Thyroid gland (tissue), 4 donors: ENCODE results near the gene FMC1.

Source experiments
- POLR2A ChIP-seq, 2 donors: fragments of 450-650 bp; IDR thresholded peaks; one replicate each; pipeline ENCODE4 v1.6.1; 2017; ENCODE audit warnings: antibody characterized with exemption in 2 of 2, mild to moderate bottlenecking in 2 of 2, moderate library complexity in 1 of 2
- TF ChIP-seq, protein P1 (sequence below), 6 experiments: fragments of 200-600 bp in 3 of 6; fragments of 450-650 bp in 3 of 6; sonication (generic) in 3 of 6; IDR thresholded peaks; one replicate each; pipeline ENCODE4 v1.5.1; 2016 to 2019; ENCODE audit warnings: antibody characterized with exemption in 6 of 6, mild to moderate bottlenecking in 2 of 6, inconsistent platforms in 1 of 6, moderate library complexity in 1 of 6

- TF ChIP-seq, protein P1, sequence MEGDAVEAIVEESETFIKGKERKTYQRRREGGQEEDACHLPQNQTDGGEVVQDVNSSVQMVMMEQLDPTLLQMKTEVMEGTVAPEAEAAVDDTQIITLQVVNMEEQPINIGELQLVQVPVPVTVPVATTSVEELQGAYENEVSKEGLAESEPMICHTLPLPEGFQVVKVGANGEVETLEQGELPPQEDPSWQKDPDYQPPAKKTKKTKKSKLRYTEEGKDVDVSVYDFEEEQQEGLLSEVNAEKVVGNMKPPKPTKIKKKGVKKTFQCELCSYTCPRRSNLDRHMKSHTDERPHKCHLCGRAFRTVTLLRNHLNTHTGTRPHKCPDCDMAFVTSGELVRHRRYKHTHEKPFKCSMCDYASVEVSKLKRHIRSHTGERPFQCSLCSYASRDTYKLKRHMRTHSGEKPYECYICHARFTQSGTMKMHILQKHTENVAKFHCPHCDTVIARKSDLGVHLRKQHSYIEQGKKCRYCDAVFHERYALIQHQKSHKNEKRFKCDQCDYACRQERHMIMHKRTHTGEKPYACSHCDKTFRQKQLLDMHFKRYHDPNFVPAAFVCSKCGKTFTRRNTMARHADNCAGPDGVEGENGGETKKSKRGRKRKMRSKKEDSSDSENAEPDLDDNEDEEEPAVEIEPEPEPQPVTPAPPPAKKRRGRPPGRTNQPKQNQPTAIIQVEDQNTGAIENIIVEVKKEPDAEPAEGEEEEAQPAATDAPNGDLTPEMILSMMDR (IDR thresholded peaks at IDR 0.05) = no peak
- no peak for TF ChIP-seq POLR2A (IDR thresholded peaks at IDR 0.05)
These were observed 41.3 kb downstream of the FMC1 start for GRCh38 chr7:139382439-139382838.
